HG03135 (cell line): Measurements from ENCODE around the gene BMERB1.
"Not testable (repeated sequence)": the region's sequence is repeated elsewhere in the genome, so short reads cannot be mapped to it uniquely, and the experiment has no call there.

Experiments
- ATAC-seq: cut with Tn5 transposase; IDR thresholded peaks from one replicate; pipeline ENCODE4 v1.9.1; 2021; ENCODE audit warnings: mild to moderate bottlenecking, moderate library complexity; ENCODE audit not compliant: unreplicated experiment

BMERB1 gene

GRCh38 chr16:15422222-15422621 lies 12.2 kb upstream of the BMERB1 start:
- no peak for ATAC-seq

- no peak for ATAC-seq
Observed at GRCh38 chr16:15425861-15426260, 8.5 kb upstream of the BMERB1 start.

GRCh38 chr16:15426796-15427195 lies 7.6 kb upstream of the BMERB1 start:
- no peak for ATAC-seq

- ATAC-seq = no peak
Observed at GRCh38 chr16:15427648-15428239, 6.6 kb upstream of the BMERB1 start.

- not testable (repeated sequence) for ATAC-seq
Observed at GRCh38 chr16:15430884-15431283, 3.5 kb upstream of the BMERB1 start.

- ATAC-seq = no peak
Observed at GRCh38 chr16:15434079-15434424, 336 bp upstream of the BMERB1 start.

- no peak for ATAC-seq
Observed at GRCh38 chr16:15435216-15435864, 952 bp downstream of the BMERB1 start.

GRCh38 chr16:15439102-15439501 lies 4.7 kb downstream of the BMERB1 start:
- no peak for ATAC-seq

GRCh38 chr16:15439521-15439920 lies 5.1 kb downstream of the BMERB1 start:
- ATAC-seq = no peak

- ATAC-seq = no peak
Observed at GRCh38 chr16:15440852-15441251, 6.5 kb downstream of the BMERB1 start.

GRCh38 chr16:15442140-15442539 lies 7.8 kb downstream of the BMERB1 start:
- not testable (repeated sequence) for ATAC-seq

GRCh38 chr16:15443753-15444152 lies 9.4 kb downstream of the BMERB1 start:
- ATAC-seq = no peak

- no peak for ATAC-seq
Observed at GRCh38 chr16:15444264-15444663, 9.9 kb downstream of the BMERB1 start.

- ATAC-seq = no peak
Observed at GRCh38 chr16:15445450-15445849, 11.1 kb downstream of the BMERB1 start.

- ATAC-seq = no peak
Observed at GRCh38 chr16:15446901-15447300, 12.5 kb downstream of the BMERB1 start.

- no peak for ATAC-seq
Observed at GRCh38 chr16:15450624-15451023, 16.2 kb downstream of the BMERB1 start.

- ATAC-seq = no peak
Observed at GRCh38 chr16:15451098-15451731, 16.8 kb downstream of the BMERB1 start.

GRCh38 chr16:15452246-15452855 lies 18.0 kb downstream of the BMERB1 start:
- no peak for ATAC-seq

- ATAC-seq = not testable (repeated sequence)
Observed at GRCh38 chr16:15453296-15453695, 18.9 kb downstream of the BMERB1 start.

- ATAC-seq = not testable (repeated sequence)
Observed at GRCh38 chr16:15454933-15455332, 20.5 kb downstream of the BMERB1 start.

- no peak for ATAC-seq
Observed at GRCh38 chr16:15457400-15457799, 23.0 kb downstream of the BMERB1 start.

- no peak for ATAC-seq
Observed at GRCh38 chr16:15457958-15458357, 23.6 kb downstream of the BMERB1 start.
